Chondrocyte (in vitro differentiated cells): ENCODE measurements around the gene LGALS8. TPM values are rescaled to one million over a fixed set of nuclear protein-coding genes. Genes with fewer than 3 reads are reported as not detected.

Experiments
- DNase-seq: peaks from one replicate; pipeline ENCODE4 v3.0.0; 2021; ENCODE audit warnings: mixed read lengths, low spot score
- H3K27ac Mint-ChIP-seq: one replicate; pipeline ENCODE4 v1.8.0; 2021; ENCODE audit warnings: mild to moderate bottlenecking, moderate library complexity, mixed read lengths; ENCODE audit not compliant: unreplicated experiment
- H3K27me3 Mint-ChIP-seq: 2 replicates; pipeline ENCODE4 v1.8.0; 2021; ENCODE audit warnings: low read depth, mixed read lengths
- H3K36me3 Mint-ChIP-seq: 2 replicates; pipeline ENCODE4 v1.8.0; 2021; ENCODE audit warnings: low read depth, mixed read lengths
- H3K4me1 Mint-ChIP-seq: 2 replicates; pipeline ENCODE4 v1.8.0; 2021; ENCODE audit warnings: low read depth, mild to moderate bottlenecking, mixed read lengths
- H3K4me3 Mint-ChIP-seq: one replicate; pipeline ENCODE4 v1.8.0; 2021; ENCODE audit warnings: mild to moderate bottlenecking, moderate library complexity, mixed read lengths; ENCODE audit not compliant: unreplicated experiment
- H3K9me3 Mint-ChIP-seq: 2 replicates; pipeline ENCODE4 v1.8.0; 2021; ENCODE audit warnings: low read depth, mixed read lengths
- total RNA-seq: library from RNA; stranded (reverse); gene quantifications from 3 replicates; pipeline ENCODE4 v1.2.1, GENCODE V29; 2021
- TF ChIP-seq, protein P1 (sequence below): fragments of 200-600 bp; sonication (generic); IDR thresholded peaks from 2 replicates; pipeline ENCODE4 v1.5.0; 2021; ENCODE audit warnings: antibody characterized with exemption, mild to moderate bottlenecking, moderate library complexity

LGALS8 gene
- total RNA-seq, 1 donor from 2014 or later, result 37.8 TPM

DNA sequence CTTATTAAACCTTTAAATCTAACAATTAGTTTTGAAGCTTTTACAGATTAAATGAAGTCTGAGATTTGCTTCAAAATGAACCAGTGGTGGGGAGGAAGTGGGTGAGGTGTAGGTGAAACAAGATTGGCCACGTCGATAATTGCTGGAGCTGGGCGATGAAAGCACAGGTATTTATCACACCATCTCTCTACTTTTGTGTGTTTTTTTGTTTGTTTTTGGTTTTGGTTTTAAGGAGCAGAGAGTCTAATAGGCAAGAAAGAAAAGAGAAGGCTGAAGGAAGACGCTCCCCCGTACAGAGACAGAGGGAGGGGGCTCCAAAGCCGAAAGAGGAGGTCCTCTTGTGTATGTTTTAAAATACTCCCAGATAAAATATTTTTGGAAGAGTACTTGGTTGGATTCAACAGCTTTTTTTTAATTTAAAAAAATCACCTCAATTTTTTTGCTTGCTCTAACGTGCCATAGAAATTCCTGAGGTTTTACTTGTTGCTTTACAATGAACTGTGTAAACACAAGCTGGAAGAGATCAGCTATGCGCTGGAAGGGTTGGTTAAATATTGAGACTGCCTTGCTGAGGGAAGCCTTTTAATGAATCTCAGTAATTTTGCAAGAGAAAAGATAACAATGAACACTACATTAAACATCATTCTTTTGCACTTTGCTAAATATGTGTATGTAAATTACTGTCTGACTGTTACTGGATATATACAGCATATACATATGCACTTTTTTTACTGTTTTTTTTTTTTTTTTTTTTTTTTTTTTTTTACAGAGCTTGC lies 6.7 kb upstream of the LGALS8 start:
- H3K4me3 Mint-ChIP-seq, result no peak overlapping the region
- no peaks in the 10 kb centered on the region for H3K36me3 Mint-ChIP-seq
- H3K27me3 Mint-ChIP-seq, result no peaks in the 10 kb centered on the region
- peak overlapping the region; percentile 84 for H3K27ac Mint-ChIP-seq
- H3K4me1 Mint-ChIP-seq, result peaks cover 43% of the 10 kb centered on the region
- no peak for DNase-seq
- TF ChIP-seq, protein P1, sequence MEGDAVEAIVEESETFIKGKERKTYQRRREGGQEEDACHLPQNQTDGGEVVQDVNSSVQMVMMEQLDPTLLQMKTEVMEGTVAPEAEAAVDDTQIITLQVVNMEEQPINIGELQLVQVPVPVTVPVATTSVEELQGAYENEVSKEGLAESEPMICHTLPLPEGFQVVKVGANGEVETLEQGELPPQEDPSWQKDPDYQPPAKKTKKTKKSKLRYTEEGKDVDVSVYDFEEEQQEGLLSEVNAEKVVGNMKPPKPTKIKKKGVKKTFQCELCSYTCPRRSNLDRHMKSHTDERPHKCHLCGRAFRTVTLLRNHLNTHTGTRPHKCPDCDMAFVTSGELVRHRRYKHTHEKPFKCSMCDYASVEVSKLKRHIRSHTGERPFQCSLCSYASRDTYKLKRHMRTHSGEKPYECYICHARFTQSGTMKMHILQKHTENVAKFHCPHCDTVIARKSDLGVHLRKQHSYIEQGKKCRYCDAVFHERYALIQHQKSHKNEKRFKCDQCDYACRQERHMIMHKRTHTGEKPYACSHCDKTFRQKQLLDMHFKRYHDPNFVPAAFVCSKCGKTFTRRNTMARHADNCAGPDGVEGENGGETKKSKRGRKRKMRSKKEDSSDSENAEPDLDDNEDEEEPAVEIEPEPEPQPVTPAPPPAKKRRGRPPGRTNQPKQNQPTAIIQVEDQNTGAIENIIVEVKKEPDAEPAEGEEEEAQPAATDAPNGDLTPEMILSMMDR, result no peak
- H3K9me3 Mint-ChIP-seq, result no peaks in the 10 kb centered on the region

DNA sequence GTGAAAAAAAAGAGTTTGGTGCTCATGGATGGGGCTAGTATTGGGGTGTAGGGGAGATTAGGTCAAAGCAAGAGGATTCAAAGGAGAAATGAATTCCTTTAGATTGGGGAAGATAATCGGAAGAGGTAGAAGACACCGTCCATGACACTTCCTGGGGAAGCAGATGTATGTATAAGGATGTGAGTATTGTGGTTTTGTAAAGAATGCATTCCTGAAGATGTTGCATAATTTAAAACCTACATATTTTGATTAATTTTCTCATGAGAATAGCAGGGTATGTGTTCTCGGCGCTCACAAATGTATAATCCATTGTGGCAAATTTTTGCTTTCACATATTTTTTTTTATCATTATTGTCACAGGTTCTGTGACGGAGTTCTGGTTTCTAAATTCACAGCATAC lies 5.5 kb upstream of the LGALS8 start:
- Mint-ChIP-seq H3K4me1 (peaks cover 43% of the 10 kb centered on the region), H3K27me3 (no peaks in the 10 kb centered on the region), H3K4me3 (no peak overlapping the region), H3K9me3 (no peaks in the 10 kb centered on the region), H3K27ac (peak overlapping the region; percentile 84), H3K36me3 (no peaks in the 10 kb centered on the region)
- TF ChIP-seq, protein P1, result no peak
- no peak for DNase-seq

DNA sequence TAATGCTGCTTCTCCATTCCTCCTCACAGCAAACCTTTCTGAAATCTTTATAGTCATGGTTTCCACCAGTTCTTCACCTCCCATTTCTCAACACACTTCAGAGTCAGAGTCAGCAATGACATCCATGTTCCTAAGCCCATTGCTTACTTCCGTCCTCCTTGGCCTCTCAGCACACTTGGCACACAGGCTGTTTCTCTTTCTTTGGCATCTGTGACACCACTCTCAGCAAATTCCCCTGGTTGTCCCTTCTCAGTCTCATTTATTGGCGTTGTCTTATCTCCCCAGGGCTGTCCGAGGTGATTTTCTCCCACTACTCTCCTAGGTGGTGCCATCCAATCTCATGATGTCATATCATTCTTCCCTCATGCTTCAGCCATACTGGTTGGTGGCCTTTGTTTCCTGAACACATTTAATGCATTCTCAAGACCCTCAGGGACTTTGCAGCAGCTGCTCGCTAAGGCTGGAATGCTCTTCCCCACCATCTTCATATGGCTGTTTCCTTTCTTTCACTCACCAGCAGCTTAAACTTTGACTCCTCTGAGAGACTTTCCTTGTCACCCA lies 3.3 kb upstream of the LGALS8 start:
- Mint-ChIP-seq H3K4me3 (no peak overlapping the region), H3K36me3 (no peaks in the 10 kb centered on the region), H3K9me3 (no peaks in the 10 kb centered on the region), H3K27ac (no peak overlapping the region), H3K4me1 (peaks cover 47% of the 10 kb centered on the region), H3K27me3 (no peaks in the 10 kb centered on the region)
- TF ChIP-seq, protein P1, result no peak
- no peak for DNase-seq

DNA sequence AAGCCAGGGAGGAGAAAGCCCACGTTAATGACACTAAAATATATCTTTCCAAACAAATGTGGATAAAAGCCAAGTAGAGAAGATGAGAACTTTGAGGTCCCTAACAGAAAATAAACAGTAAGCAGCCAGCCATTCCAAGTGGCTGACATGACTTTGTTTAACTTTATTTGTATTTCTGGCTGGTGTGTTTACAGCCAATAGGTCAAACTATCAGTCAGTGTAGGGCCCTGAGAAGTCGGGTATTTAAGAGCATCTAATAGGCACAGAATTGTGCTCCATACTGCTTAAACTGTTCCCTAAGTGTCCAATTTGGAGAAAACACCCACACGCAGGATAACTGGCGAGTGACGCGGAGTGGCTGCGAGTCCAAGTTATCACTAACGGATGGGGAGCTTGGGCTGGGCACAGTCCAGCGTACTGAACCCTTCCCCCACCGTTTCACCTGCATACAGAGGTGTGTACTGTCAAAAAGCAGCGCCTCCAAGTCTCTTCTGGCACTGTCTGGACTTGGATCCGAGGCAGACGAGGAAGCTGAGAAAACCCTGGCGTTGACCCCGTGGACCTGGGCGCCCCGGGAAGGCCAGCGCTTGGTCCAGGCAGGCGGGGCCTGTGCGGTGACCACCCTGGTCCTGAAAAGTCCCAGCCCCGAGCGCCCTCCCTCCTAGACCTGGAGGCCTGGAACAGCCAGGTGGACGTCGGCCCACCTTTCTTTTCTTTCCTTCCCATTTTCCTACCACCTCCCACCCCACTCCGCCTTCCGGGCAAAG lies 662 bp upstream of the LGALS8 start:
- Mint-ChIP-seq H3K4me3 (peak overlapping the region; percentile 84), H3K36me3 (peaks cover 8% of the 10 kb centered on the region), H3K27ac (peak overlapping the region; percentile 96), H3K9me3 (no peaks in the 10 kb centered on the region), H3K4me1 (peaks cover 22% of the 10 kb centered on the region), H3K27me3 (no peaks in the 10 kb centered on the region)
- TF ChIP-seq, protein P1, result no peak
- DNase-seq, result no peak

DNA sequence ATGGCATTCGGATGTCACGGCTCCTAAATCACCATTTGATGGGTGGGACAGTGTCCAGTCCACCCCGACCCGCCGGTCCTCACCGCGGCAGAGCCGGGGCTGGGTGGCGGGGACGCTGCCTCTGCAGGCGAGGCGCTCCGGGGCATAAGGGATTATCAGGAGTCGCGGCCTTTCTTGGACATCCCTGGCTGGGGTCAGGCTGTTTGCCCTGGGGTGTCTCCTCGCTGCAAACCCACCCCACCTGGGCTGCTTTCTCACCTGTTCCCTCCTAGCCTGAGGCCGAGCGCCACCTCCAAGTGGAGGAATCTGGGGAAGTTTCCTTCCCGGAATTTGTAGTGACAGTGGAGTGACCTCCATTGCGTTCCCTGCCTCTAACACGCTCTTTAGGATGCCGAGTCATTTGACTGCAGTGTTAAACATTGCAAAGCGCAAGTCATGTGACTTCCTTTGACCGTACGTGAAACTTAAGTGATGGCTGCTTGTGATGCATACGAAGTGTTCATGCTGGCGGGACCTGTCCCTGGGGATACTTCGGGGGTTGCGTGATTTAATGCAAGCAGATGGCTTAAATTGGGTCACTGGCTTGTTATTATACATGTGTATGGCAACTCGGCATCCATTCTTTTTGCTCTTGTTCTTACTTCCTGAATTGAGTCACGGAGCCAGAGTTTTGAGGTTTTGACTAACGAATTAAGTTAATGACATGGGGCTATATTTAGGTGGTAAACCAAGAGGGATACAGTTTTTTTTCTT lies 536 bp downstream of the LGALS8 start:
- TF ChIP-seq, protein P1, result peak; percentile 9
- H3K9me3 Mint-ChIP-seq, result no peaks in the 10 kb centered on the region
- peaks cover 16% of the 10 kb centered on the region for H3K4me1 Mint-ChIP-seq
- peak overlapping the region; percentile 84 for H3K4me3 Mint-ChIP-seq
- H3K27ac Mint-ChIP-seq, result peak overlapping the region; percentile 96
- no peak for DNase-seq
- no peaks in the 10 kb centered on the region for H3K27me3 Mint-ChIP-seq
- peaks cover 10% of the 10 kb centered on the region for H3K36me3 Mint-ChIP-seq
